Loucy (cell line): ENCODE results near the gene HELZ.

Source experiments
- EZH2phosphoT487 ChIP-seq: fragments of 200-600 bp; IDR thresholded peaks from 2 replicates; pipeline ENCODE4 v1.6.1; 2018; ENCODE audit warnings: antibody characterized with exemption, mild to moderate bottlenecking, moderate library complexity, borderline replicate concordance
- TF ChIP-seq, protein P1 (sequence below): fragments of 200-600 bp; sonication (generic); conservative IDR thresholded peaks from 2 replicates; pipeline ENCODE4 v1.5.1; 2014; ENCODE audit warnings: mild to moderate bottlenecking, antibody characterized with exemption, low read length

- TF ChIP-seq, protein P1, sequence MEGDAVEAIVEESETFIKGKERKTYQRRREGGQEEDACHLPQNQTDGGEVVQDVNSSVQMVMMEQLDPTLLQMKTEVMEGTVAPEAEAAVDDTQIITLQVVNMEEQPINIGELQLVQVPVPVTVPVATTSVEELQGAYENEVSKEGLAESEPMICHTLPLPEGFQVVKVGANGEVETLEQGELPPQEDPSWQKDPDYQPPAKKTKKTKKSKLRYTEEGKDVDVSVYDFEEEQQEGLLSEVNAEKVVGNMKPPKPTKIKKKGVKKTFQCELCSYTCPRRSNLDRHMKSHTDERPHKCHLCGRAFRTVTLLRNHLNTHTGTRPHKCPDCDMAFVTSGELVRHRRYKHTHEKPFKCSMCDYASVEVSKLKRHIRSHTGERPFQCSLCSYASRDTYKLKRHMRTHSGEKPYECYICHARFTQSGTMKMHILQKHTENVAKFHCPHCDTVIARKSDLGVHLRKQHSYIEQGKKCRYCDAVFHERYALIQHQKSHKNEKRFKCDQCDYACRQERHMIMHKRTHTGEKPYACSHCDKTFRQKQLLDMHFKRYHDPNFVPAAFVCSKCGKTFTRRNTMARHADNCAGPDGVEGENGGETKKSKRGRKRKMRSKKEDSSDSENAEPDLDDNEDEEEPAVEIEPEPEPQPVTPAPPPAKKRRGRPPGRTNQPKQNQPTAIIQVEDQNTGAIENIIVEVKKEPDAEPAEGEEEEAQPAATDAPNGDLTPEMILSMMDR, result no peak
- no peak for TF ChIP-seq EZH2phosphoT487
Measured at GRCh38 chr17:67270416-67270815, 25.4 kb upstream of the HELZ start.
